Loucy (cell line): ENCODE data around the gene GCA.

ENCODE experiments used
- EZH2phosphoT487 ChIP-seq: fragments of 200-600 bp; IDR thresholded peaks from 2 replicates; pipeline ENCODE4 v1.6.1; 2018; ENCODE audit warnings: antibody characterized with exemption, mild to moderate bottlenecking, moderate library complexity, borderline replicate concordance
- TF ChIP-seq, protein P1 (sequence below): fragments of 200-600 bp; sonication (generic); conservative IDR thresholded peaks from 2 replicates; pipeline ENCODE4 v1.5.1; 2014; ENCODE audit warnings: mild to moderate bottlenecking, antibody characterized with exemption, low read length

DNA sequence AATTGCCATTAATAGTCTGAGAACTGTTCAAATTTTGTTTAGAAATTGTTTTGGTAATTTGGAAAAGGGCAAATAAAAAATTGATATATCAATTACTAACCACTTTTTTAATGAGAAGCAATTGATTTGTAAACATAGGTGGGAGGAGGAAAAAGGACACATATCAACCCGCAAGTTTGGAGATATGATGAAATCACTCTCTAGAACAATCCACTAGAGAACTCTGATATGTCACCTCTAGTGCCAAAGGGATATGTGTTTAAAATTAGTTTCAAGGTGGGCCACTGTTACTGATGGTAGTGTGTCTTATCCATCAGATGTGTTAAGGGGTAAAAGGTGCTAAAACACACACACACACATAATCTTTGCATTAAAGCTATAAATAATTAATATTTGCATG is 42.1 kb upstream of the GCA start:
- TF ChIP-seq, protein P1, sequence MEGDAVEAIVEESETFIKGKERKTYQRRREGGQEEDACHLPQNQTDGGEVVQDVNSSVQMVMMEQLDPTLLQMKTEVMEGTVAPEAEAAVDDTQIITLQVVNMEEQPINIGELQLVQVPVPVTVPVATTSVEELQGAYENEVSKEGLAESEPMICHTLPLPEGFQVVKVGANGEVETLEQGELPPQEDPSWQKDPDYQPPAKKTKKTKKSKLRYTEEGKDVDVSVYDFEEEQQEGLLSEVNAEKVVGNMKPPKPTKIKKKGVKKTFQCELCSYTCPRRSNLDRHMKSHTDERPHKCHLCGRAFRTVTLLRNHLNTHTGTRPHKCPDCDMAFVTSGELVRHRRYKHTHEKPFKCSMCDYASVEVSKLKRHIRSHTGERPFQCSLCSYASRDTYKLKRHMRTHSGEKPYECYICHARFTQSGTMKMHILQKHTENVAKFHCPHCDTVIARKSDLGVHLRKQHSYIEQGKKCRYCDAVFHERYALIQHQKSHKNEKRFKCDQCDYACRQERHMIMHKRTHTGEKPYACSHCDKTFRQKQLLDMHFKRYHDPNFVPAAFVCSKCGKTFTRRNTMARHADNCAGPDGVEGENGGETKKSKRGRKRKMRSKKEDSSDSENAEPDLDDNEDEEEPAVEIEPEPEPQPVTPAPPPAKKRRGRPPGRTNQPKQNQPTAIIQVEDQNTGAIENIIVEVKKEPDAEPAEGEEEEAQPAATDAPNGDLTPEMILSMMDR = no peak
- TF ChIP-seq EZH2phosphoT487 = no peak
